HG03521 (cell line): ENCODE measurements around the gene C16orf86.
A peak's percentile ranks its signal among the peaks of the same experiment; 100 is the strongest.

Source experiments
- ATAC-seq: cut with Tn5 transposase; IDR thresholded peaks from one replicate; pipeline ENCODE4 v1.9.1; 2021; ENCODE audit warnings: mild to moderate bottlenecking, moderate library complexity; ENCODE audit not compliant: unreplicated experiment

The C16orf86 gene

GRCh38 chr16:67666559-67667452 lies at the start of gene C16orf86, which contains the start of gene ENKD1:
Gene C16orf86, plus strand, starts transcription at chr16:67666814. Its CDS starts 157 bp downstream, at chr16:67666971.
Gene ENKD1, minus strand, starts transcription at chr16:67666750. Its CDS starts 308 bp downstream, at chr16:67666442.
- peak; percentile 52 for ATAC-seq

DNA sequence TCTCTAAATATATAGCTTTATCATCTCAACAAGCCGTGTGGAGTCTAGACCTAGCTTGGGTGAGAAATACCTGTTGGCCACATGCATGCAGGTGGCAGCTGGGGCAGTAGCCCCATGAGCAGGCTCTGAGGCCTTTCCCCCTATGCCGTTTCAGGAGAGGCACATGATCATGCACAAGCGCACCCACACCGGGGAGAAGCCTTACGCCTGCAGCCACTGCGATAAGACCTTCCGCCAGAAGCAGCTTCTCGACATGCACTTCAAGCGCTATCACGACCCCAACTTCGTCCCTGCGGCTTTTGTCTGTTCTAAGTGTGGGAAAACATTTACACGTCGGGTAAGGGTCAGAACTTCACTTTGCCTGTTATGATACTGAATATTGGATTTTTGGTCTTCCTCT lies 38.4 kb upstream of the C16orf86 start:
- ATAC-seq: no peak

GRCh38 chr16:67632415-67633172 lies 34.0 kb upstream of the C16orf86 start:
- ATAC-seq: no peak

- no peak for ATAC-seq
Observed at GRCh38 chr16:67636713-67637112, 29.9 kb upstream of the C16orf86 start.

GRCh38 chr16:67637625-67638024 lies 29.0 kb upstream of the C16orf86 start:
- ATAC-seq: no peak

GRCh38 chr16:67641779-67642708 lies 24.6 kb upstream of the C16orf86 start:
- ATAC-seq: no peak

DNA sequence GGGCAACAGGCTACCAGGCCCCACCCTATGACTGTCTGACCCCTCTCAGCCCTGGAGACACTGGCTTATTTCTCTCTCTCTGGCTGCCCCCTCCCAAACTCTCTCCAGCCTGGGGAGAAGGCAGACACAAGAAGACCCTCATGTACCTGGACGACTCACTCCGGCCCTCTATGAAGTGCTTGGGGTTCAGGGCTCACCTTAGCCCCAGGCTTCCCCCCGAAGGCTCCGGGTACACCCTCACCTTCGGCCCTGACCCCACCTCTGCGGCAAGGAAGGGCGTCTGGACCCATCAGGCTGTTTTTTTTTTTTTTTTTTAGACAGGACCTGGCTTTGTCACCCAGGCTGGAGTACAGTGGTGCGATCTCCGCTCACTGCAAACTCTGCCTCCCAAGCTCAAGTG lies 22.6 kb upstream of the C16orf86 start:
- ATAC-seq: no peak

- peak; percentile 8 for ATAC-seq
Observed at GRCh38 chr16:67645397-67646121, 21.1 kb upstream of the C16orf86 start.

DNA sequence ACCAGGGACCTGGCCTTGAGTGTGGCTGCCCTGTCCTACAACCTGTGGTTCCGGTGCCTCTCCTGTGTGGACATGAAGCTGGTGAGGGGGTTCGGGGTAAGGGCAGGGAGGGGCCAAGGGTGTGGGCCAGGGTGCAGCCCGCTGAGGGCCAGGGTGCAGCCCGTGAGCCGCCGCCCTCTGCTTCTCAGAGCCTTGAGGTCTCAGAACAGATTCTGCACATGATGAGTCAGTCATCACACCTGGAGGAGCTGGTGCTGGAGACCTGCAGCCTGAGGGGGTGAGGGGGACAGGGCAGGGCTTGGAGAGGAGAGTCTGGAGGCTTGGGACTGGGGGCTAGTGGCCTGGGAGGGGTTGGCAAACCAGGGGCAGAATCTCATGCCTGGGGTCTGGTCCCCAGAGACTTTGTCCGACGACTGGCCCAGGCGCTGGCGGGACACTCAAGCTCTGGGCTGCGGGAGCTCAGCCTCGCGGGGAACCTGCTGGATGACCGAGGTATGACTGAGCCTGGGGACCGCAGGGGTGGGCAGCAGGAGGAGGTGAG lies 19.4 kb upstream of the C16orf86 start:
- ATAC-seq: no peak

DNA sequence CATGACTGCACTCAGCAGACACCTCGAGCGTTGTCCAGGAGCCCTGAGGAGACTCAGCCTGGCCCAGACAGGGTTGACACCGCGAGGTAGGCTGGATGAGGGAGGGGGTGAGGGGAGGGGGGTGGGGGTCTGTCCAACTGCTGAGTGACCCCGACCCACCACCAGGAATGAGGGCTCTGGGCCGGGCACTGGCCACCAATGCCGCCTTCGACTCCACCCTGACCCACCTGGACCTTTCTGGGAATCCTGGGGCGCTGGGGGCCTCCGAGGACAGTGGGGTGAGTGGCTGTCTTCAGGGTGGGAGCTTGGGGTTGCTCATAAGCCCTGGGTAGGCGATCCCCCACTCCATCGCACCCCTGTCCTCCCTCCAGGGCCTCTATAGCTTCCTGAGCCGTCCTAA lies 18.9 kb upstream of the C16orf86 start:
- ATAC-seq: no peak

GRCh38 chr16:67648088-67648763 lies 18.4 kb upstream of the C16orf86 start:
- no peak for ATAC-seq

DNA sequence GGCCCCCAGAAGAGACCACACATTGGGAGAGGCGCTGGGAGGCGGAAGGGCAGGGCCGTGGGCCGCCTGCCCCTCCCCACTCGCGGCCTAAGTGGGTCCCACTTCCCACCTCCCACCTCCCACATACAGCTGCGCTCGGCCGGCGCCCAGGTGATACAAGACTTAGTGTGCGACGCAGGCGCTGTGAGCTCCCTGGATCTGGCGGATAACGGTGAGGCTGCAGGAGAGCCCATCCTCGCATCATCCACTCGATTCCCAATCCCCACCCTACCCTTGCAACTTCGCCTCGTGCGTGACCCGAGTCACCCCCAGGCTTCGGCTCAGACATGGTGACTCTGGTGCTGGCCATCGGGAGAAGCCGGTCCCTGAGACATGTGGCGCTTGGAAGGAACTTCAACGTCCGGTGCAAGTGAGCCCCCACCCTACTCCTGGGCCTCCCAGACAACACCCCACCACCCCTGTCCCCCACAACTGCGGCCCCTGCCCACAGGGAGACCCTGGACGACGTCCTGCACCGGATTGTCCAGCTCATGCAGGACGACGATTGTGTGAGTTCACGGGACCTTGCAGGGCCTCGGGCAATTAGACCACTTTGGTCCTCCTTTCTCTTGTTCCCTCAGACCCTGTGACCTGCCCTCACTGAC lies 17.7 kb upstream of the C16orf86 start:
- ATAC-seq: no peak

- ATAC-seq: no peak
Observed at GRCh38 chr16:67649494-67649931, 17.1 kb upstream of the C16orf86 start.

DNA sequence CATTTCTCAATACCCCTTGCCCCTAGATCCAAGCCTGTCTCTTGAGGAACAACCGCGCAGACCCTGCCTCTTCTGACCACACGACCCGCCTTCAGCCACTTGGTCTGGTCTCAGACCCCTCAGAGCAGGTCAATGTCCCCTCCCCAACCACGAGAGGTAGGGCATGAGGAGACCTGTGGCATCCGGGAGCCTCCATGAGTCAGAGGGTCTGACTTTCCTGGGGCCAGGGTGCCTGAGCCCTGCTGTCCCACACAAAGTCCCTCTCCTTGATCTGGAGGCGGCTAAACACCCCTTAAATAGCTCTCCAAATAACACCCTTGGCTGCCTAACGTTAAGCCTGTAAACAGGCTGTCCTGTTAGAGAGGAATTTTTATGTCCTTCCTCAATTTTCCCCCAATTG lies 16.6 kb upstream of the C16orf86 start:
- no peak for ATAC-seq

GRCh38 chr16:67651039-67651438 lies 15.6 kb upstream of the C16orf86 start:
- ATAC-seq: no peak

DNA sequence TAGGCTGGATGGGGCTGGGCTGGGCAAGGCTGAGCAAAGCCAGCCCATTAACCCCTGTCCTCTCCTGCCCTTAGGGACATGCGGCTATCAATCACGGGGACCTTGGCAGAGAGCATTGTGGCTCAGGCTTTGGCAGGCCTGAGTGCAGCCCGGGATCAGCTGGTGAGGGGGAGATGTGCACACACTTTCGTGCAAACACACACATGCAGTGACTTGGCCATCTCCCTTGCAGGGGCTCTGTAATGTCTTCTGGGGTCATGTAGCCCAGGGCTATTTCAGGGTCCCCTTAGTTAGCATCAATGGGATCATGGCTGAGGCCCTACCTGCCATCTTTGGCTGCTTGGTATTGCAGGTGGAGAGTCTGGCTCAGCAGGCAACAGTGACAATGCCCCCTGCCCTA lies 14.8 kb upstream of the C16orf86 start:
- ATAC-seq: no peak

DNA sequence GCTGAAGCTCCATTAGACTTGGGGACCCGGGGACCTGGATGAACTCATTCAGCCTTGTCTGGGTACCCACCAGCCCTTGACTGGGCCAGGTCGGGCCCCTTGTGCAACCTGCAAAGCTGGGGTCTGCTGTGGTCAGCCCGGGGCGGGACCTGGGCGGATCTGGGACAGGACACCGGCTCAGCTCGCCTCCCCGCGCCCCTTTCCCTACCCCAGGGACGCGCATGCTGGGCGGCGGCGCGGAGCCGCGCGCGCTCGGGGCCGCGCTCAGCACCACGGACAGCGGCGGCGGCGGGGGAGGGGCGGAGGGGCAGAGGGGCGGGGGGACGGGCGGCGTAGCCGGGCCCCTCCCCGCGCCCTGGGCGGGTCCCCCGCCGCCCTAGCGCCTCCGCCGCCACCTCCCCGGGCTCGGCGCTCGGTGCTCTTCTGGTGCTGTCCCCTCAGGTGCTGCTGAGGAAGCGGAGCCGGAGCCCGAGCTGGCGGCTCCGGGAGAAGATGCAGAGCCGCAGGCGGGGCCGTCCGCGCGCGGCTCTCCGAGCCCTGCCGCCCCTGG lies 14.0 kb upstream of the C16orf86 start:
- no peak for ATAC-seq

DNA sequence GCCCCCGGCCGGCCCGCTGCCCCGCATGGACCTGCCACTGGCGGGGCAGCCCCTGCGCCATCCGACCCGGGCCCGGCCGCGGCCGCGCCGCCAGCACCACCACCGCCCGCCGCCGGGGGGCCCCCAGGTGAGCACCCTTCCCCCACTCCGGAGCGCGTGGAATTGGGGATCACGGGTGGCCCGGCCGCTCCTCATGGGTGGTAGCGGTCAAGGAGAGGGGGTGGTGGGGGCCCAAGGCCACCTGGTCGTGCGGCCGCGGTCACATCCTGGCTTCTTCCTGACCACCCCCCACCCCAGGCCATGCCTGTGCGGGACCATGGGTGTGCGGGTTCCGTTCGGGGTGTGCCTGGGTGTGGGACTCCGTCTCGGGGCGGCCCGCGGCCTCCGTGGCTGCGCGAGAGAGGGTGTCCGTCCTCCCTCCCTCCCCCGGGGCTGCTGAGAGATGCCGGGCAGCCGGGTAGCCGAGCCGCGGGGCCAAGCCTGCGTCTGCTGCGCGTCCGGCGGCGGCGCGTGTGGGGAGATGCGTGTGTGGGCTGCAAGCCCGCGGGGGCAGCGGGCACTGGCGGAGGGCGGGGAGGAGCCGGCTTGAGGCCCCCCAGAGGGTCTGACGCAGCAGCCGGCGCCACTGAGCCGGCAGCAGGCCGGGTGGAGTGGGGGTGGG lies 13.4 kb upstream of the C16orf86 start:
- ATAC-seq: no peak
